BE2C (cell line): ENCODE data around the gene SLC25A5.

Source experiments
- DNase-seq: peaks from one replicate; pipeline ENCODE4 v3.0.0-alpha.2; 2020
- H3K27me3 ChIP-seq: fragments of 250-450 bp; sonication (Bioruptor Pico); 2 replicates; pipeline ENCODE4 v1.5.1; 2020; ENCODE audit warnings: mild to moderate bottlenecking
- H3K36me3 ChIP-seq: fragments of 250-450 bp; sonication (Bioruptor Pico); 2 replicates; pipeline ENCODE4 v1.5.1; 2020; ENCODE audit warnings: mild to moderate bottlenecking
- H3K4me1 ChIP-seq: fragments of 250-450 bp; sonication (Bioruptor Pico); 2 replicates; pipeline ENCODE4 v1.5.1; 2020
- H3K4me3 ChIP-seq: 2 replicates; pipeline ENCODE4 v1.5.1; 2011; ENCODE audit warnings: low read depth, low read length
- H3K9me3 ChIP-seq: fragments of 250-450 bp; sonication (Bioruptor Pico); 2 replicates; pipeline ENCODE4 v1.5.1; 2020
- TF ChIP-seq, protein P1 (sequence below): IDR thresholded peaks from 2 replicates; pipeline ENCODE4 v1.5.1; 2012; ENCODE audit warnings: mild to moderate bottlenecking, low read depth, low read length

The SLC25A5 gene

DNA sequence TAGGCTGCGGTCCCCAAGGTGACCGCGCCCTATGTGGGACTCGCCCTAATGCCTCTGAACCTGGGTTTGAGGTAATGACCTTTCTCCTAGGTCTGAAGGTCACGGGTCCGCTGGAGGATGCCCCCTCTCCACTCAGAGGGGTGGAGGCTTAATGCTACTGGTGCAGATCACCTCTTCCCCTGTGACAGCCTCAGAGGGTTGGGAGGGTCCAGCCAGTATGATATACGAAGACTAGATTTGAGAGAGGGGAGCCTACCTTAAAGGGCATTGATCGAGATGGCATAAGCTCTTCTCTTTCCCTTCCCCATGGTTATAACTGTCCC lies 1.0 kb downstream of the SLC25A5 start:
- TF ChIP-seq, protein P1, sequence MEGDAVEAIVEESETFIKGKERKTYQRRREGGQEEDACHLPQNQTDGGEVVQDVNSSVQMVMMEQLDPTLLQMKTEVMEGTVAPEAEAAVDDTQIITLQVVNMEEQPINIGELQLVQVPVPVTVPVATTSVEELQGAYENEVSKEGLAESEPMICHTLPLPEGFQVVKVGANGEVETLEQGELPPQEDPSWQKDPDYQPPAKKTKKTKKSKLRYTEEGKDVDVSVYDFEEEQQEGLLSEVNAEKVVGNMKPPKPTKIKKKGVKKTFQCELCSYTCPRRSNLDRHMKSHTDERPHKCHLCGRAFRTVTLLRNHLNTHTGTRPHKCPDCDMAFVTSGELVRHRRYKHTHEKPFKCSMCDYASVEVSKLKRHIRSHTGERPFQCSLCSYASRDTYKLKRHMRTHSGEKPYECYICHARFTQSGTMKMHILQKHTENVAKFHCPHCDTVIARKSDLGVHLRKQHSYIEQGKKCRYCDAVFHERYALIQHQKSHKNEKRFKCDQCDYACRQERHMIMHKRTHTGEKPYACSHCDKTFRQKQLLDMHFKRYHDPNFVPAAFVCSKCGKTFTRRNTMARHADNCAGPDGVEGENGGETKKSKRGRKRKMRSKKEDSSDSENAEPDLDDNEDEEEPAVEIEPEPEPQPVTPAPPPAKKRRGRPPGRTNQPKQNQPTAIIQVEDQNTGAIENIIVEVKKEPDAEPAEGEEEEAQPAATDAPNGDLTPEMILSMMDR, result no peak; the same call in 1 of the 2 replicates
- Histone ChIP-seq H3K9me3 (no peaks in the 10 kb centered on the region), H3K4me3 (peak overlapping the region; percentile 75), H3K27me3 (no peaks in the 10 kb centered on the region), H3K4me1 (no peaks in the 10 kb centered on the region), H3K36me3 (peaks cover 22% of the 10 kb centered on the region)
- DNase-seq, result no peak

DNA sequence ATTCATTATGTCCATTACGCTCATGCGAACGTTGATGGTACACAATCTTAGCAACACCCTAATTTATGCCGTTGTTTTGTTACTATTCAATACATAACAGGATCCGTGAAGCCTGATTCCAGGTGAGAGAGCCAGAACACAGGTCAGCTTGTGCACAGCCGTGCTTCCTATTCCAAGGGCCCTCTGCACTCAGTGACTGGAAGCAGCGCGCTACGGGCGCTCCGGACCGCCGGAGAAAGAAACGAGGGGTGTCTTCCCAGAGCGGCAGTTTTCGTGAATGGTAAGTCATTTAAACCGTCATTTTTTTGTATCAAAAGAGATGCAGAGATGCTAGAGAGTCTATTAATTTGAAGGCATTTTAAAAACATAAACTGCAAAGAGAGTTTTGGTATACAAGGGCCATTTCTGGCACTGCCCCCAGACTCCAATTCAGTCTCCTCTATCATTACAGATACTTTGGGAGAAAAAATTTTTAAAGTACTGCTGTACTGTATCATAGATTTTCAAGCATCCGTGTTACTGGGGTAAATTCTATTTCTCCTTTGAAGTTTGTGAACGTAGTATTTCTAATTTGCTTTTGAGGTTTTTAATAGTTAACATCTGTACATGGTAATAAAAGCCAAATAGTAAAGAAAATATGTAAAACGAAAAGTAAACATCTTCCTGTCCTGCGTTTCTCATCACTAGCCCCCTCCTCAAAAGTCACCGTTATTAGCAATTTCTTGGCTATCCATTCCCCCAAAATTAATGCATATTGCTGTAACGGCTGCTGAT lies 6.6 kb downstream of the SLC25A5 start:
- Histone ChIP-seq H3K9me3 (no peaks in the 10 kb centered on the region), H3K4me3 (no peak overlapping the region), H3K27me3 (no peaks in the 10 kb centered on the region), H3K36me3 (peaks cover 17% of the 10 kb centered on the region), H3K4me1 (no peaks in the 10 kb centered on the region)
- TF ChIP-seq, protein P1, result no peak
- no peak for DNase-seq

DNA sequence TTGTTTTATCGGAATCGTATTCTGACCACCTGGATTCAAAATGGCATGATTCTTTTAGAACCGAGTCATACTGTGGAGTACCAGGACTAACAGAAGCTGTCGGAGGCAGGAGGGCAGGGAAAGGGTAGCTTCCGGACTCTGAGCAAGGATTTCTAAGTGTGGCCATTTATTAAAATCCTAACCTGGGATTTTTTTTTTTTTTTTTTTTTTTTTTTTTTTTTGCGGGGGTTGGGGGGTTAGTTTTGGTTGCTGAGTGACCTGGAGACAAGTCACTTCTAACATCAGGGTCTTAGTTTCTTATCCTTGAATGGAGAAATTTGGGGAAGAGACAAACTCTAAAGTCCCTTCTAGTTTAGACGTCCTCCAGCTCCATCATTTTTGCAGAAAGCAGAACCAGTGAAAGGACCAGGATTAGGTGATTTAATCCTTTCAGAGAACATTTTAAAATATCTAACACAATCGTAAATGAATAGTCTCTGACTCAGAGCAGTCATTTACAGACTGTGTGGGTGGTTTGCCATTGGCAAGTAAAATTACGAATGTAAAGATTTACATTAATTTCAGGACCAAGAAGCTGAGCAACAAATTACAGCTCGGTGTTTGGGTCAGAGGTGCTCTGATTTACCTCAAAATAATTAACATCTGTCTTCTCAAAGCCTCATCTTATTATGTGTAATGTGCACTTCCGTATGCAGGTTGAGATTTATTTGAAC lies 7.3 kb downstream of the SLC25A5 start:
- DNase-seq, result no peak
- Histone ChIP-seq H3K4me1 (no peaks in the 10 kb centered on the region), H3K27me3 (no peaks in the 10 kb centered on the region), H3K36me3 (peaks cover 10% of the 10 kb centered on the region), H3K9me3 (no peaks in the 10 kb centered on the region), H3K4me3 (no peak overlapping the region)
- TF ChIP-seq, protein P1, result no peak

DNA sequence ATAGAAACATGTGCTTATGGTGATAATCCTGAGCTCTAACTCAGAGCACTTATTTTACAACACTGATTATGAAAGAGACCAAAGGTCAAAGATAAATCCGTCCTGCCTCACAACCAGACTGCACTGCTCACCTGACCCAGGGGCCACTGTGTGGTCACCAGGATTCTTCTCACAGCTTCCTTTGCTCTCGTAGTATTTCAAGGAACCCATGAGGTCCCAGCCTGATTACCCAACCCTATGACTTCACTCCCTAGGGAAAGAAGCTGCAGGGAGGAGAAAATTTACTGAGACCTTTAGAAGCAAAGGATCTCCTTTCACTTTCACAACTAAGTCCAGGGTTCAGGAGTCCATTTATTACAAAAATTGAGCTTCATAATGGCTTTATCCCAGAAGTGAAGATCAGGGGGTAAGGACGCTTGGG lies 9.6 kb downstream of the SLC25A5 start:
- no peaks in the 10 kb centered on the region for H3K36me3 ChIP-seq
- TF ChIP-seq, protein P1, result no peak
- H3K27me3 ChIP-seq, result no peaks in the 10 kb centered on the region
- no peak for DNase-seq
- peaks cover 6% of the 10 kb centered on the region for H3K4me1 ChIP-seq
- H3K9me3 ChIP-seq, result no peaks in the 10 kb centered on the region
- no peak overlapping the region for H3K4me3 ChIP-seq

DNA sequence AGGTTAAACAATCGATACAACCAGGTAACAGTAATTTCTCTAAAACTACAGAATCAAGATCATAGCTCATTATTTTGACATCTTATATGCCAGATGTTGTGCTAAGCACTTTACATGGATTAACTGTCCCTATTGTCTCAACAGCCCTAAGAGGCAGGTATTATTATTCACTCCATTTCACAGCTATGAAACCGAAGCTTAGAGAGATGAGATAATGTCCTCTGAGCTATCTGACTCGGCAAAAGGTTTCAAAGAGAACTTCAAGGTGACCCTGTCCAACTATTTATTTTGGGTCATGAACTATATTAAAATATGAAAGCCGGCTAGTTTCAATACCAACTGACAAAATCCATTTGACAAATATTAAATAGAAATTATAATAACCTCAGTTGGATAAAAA lies 10.3 kb downstream of the SLC25A5 start:
- TF ChIP-seq, protein P1, result no peak

DNA sequence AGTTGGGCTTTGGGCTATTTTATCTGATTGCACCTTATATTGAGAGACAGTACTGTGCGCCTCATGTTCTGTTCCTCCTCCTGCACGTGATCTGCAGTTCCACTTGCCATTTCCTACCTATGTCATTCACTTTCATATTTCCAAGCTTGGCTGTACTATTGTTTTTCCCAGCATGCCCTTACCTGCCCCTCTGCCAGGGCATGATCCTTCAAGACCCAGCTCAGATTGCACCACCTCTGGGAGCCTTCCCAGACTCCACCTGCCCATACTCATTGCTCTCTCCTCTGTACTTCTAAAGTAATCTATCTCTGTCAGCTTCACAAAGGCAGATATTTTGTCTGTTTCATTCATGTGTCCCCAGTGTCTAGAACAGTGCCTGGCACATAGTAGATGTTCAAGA lies 11.6 kb downstream of the SLC25A5 start:
- Histone ChIP-seq H3K27me3 (no peaks in the 10 kb centered on the region), H3K4me1 (peaks cover 6% of the 10 kb centered on the region), H3K36me3 (no peaks in the 10 kb centered on the region), H3K4me3 (no peak overlapping the region), H3K9me3 (no peaks in the 10 kb centered on the region)
- TF ChIP-seq, protein P1, result no peak
- DNase-seq, result no peak

More for the DNA sequence above, 10.3 kb downstream of the SLC25A5 start:
- Histone ChIP-seq H3K9me3 (no peaks in the 10 kb centered on the region), H3K27me3 (no peaks in the 10 kb centered on the region), H3K36me3 (no peaks in the 10 kb centered on the region), H3K4me1 (peaks cover 6% of the 10 kb centered on the region), H3K4me3 (no peak overlapping the region)
- DNase-seq, result no peak
